K562 (cell line): ENCODE data around the gene GALNT15.

Source experiments
- CHD1 ChIP-seq: fragments of 200-600 bp; sonication (generic); IDR thresholded peaks from one replicate; pipeline ENCODE4 v1.6.1; 2012; ENCODE audit warnings: mild to moderate bottlenecking, moderate library complexity, low read length, inconsistent platforms
- CTCF ChIP-seq, 3 experiments: IDR thresholded peaks in 2 of 3; conservative IDR thresholded peaks in 1 of 3; 2 replicates each; pipeline ENCODE4 v1.5.1; 2011 to 2012; ENCODE audit warnings: low read length in 3 of 3, mild to moderate bottlenecking in 3 of 3, control low read depth in 2 of 3, improper control_type of control experiment in 1 of 3, inconsistent platforms in 1 of 3, low read depth in 1 of 3, mixed read lengths in 1 of 3, moderate library complexity in 1 of 3; ENCODE audit not compliant: insufficient read depth in 2 of 3
- FOXJ3 ChIP-seq: sonication (generic); formaldehyde crosslinking; IDR thresholded peaks from 2 replicates; pipeline ENCODE4 v1.4.0; 2020; ENCODE audit warnings: mild to moderate bottlenecking, missing genetic modification reagents
- HCFC1 ChIP-seq: IDR thresholded peaks from 2 replicates; pipeline ENCODE4 v1.6.1; 2012; ENCODE audit warnings: low read depth, low read length, improper control_type of control experiment
- HDAC1 ChIP-seq, 2 experiments: fragments of 450-650 bp; IDR thresholded peaks; 2 replicates each; pipeline ENCODE4 v1.6.1; 2016 to 2017; ENCODE audit warnings: inconsistent platforms in 1 of 2, mild to moderate bottlenecking in 1 of 2, moderate library complexity in 1 of 2
- POLR2A ChIP-seq: fragments of 450-650 bp; conservative IDR thresholded peaks from 2 replicates; pipeline ENCODE4 v1.6.1; 2016
- POLR2AphosphoS5 ChIP-seq: IDR thresholded peaks from 2 replicates; pipeline ENCODE4 v1.6.1; 2011; ENCODE audit warnings: mild to moderate bottlenecking, low read depth, low read length, moderate library complexity; ENCODE audit not compliant: control insufficient read depth, insufficient read depth
- RCOR1 ChIP-seq, 2 experiments: IDR thresholded peaks; 2 replicates each; pipeline ENCODE4 v1.6.1; 2012; ENCODE audit warnings: low read depth in 2 of 2, low read length in 2 of 2, borderline replicate concordance in 1 of 2, improper control_type of control experiment in 1 of 2
- ZNF583 ChIP-seq: fragments of 250-450 bp; sonication (Bioruptor Pico); IDR thresholded peaks from 2 replicates; pipeline ENCODE4 v1.4.0; 2020

DNA sequence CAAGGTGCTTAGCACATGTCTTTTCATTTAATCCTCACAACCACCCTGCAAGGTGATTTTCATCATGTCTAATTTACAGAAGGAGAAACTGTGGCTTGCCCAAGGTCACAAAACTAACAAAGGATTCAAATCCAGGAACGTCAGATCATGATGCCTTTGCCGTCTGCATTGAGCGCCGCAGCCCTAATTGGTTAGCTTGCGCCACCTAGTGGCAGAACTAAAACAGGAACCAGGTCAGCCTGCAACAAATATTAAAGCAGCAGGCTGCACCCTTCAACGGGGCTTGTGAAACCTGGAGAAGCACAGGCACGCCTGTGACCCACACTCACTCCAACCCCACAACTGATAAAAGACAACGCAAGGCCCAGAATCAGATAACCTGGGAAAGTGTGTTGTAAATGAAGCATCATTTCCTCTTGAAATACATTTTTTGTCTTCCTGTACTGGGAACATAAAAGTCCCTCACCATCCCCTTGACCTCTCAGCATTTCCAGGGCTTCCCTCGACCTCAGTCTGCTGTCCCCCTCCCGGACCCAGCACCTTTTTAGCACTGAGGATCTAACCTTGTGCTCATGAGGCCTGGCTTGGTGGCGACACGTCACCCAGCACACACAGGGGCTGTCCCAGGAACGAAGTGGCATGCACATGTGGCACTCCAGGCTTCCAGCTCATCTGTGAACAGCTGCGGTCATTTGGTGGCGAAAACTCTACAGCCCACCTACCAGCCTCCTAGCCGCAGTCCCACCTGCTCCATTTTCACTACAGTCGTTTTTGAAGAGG is 73.0 kb downstream of the GALNT15 start:
- TF ChIP-seq CTCF (IDR thresholded peaks at IDR 0.05 in 2 of 3, conservative IDR thresholded peaks at IDR 0.05 in 1 of 3; ENCODE audit: insufficient read depth in 2 of 3, low read depth in 1 of 3, low read length in 3 of 3) = peak; percentile 92 to 99 (median 96)
- no peak for TF ChIP-seq HDAC1 (IDR thresholded peaks at IDR 0.05)
- TF ChIP-seq POLR2A = no peak
- TF ChIP-seq ZNF583 (CRISPR knock-in tag) = no peak
- TF ChIP-seq CHD1 = no peak
- TF ChIP-seq FOXJ3 = no peak
- TF ChIP-seq RCOR1 (IDR thresholded peaks at IDR 0.05; ENCODE audit: borderline replicate concordance in 1 of 2, low read depth in 2 of 2, low read length in 2 of 2) = peak in 1 of 2 experiments; percentile 49; a peak in 2 of 4 replicates
- TF ChIP-seq POLR2AphosphoS5 = no peak
- TF ChIP-seq HCFC1 = no peak
